GM21576 (cell line): ENCODE measurements around the gene UGT1A7.

ENCODE experiments used
- ATAC-seq: cut with Tn5 transposase; IDR thresholded peaks from one replicate; pipeline ENCODE4 v1.9.1; 2021; ENCODE audit warnings: mild to moderate bottlenecking, moderate library complexity; ENCODE audit not compliant: unreplicated experiment

Gene UGT1A7

DNA sequence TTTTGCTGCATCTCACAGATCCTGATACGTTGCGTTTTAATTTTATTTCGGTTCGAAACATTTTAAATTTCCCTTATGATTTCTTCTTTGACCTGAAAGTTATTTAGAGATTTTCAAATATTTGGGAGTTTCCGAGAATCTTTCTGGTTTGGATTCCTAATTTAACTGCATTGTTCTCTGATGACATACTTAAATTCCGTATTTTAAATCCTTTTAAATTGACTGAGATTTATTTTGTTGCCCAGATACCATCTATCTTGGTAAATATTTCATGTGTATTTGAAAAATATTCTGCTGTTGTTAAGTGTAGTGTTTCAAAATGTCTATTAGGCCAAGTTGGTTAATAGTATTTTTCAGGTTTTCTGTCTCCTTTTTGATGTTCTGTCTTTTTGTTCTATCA, 134.2 kb downstream of the UGT1A7 start:
- no peak for ATAC-seq

DNA sequence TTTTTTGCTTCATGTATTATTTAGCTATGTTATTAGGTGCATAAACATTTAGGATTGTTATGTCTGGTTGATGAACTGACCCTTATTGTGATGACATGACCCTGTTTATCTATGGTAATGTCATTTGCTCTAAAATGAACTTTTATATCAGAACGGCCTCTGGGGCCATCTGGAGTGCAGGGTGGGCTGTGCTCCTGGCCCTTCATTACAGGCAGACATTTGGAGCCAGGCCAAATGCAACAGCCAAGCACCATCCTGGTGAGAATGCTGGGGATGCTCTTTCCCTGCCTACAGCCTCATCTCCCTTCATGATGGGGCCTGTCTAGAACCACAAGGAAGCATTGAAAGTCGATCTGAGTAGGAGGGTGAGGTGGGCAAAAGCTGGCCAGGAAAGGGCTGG, 134.6 kb downstream of the UGT1A7 start:
- ATAC-seq, result no peak

DNA sequence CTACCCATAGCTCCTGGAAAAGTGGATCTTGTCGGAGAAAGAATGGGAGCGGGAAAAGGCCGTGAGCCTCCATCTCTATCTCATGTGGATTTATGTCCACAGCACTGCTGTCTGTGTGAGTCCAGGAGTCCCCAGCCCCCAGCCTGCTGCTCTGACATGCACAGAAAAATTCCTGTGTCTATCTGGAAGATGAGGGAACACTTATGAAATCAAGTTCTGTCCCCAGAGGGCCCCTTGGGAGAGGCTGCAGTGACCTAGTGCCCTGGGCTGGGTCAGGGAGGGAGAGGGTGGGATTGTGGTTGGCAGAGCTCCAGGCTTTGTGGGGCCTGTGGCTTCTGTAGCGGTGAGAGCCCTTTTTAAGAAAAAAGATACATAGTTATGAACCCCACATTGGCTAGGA, 135.1 kb downstream of the UGT1A7 start:
- ATAC-seq, result no peak

DNA sequence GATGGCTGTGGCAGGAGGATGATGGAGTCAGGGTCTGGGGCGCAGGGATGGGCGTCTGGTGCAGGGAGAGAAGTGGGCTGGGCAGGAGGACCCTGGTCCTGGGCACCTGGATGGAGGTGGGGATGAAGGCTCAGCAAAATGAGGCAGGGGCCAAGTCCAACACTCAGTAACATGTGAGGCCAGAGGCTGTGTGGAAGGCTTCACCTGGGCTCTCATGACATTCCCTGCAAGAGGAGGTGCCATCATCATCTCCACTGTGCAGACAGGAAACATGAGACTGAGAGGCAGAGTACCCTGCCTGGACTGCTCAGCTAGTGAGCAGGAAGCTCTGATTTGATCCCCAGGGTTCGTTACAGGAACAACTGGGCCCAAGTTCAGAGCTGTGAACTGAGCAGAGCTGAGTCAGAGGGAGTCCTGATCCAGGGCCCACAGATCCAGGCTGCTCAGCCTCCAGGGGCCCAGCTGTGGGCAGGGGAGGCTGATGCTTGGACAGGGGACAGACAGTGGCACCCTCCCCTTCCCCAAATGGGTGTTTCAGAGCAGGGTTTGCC, 135.7 kb downstream of the UGT1A7 start:
- no peak for ATAC-seq

DNA sequence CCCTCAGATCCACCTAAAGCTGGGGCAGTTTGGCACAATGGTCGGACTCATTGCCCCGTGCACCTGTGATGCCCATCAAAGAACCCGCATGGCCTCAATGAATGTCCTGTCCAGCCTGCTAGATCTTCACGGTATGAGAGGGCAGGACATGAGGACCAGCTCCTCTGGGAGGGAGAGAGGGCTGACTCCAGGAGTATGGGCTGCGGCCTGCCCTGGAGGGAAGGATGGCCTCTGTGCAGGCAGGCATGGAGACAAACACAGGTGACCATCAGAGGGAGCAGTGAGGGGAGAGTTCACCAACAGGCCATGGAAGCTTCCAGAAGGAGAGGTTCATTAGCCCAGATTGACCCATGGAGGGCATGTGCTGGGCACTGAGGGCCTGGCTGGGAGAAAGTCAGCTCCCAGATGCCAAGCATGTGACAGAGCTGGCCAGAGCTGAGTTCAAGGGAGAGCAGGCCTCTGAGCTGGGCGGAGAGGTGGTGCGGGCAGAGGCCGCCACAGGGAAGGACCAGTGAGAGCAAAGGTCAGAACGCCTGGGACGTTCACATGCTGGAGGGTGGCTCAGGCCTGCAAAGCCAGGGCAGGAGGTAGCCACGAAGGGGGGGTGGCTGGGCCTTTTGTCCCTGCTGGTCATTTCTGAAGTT, 136.4 kb downstream of the UGT1A7 start:
- no peak for ATAC-seq

DNA sequence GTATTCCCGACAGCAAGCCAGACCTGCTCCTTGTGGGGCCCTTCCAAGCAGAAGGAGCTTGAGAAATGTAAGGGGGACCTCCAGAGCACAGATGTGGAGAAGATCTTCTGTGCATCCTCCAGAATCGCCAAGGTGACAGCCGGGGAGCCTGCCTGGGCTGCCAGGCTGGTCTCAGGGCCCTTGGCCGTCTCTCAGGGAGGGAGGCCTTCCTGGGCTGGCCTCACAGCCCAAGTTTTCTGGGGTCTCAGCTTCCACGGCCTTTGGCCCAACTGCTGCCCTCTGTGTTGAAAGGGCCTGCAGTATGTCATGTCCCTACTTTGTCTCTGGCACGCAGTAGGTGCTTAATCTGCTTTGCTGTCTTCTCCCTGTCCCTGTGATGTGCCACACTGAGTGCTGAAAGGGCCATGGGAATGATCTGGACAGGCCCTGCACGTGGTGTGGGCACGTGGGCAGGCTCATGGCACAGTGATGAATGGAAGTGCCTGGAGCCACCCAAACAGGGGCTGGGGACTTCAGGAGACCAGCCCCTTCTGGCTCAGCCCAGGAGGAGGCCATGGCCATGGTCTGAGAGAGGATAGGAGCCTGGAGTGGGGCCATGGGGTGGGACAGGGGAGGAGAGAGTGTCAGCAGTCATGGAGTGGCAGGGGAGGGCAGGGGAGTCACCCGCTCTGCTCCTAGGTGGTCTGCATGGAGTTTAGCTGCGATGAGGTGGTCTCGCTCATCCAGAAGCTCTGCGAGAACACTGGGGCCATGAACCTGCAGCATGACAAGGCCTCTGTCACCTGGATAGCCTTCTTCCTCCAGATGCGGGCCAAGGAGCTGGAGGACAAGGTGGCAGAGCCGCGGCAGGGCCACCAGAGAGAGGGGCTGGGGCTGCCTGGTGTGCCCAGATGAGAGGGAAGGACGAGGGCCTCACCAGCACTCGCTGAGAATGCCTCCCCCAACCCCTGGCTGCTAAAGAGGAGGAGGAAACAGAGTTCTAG, 137.2 kb downstream of the UGT1A7 start:
- no peak for ATAC-seq

DNA sequence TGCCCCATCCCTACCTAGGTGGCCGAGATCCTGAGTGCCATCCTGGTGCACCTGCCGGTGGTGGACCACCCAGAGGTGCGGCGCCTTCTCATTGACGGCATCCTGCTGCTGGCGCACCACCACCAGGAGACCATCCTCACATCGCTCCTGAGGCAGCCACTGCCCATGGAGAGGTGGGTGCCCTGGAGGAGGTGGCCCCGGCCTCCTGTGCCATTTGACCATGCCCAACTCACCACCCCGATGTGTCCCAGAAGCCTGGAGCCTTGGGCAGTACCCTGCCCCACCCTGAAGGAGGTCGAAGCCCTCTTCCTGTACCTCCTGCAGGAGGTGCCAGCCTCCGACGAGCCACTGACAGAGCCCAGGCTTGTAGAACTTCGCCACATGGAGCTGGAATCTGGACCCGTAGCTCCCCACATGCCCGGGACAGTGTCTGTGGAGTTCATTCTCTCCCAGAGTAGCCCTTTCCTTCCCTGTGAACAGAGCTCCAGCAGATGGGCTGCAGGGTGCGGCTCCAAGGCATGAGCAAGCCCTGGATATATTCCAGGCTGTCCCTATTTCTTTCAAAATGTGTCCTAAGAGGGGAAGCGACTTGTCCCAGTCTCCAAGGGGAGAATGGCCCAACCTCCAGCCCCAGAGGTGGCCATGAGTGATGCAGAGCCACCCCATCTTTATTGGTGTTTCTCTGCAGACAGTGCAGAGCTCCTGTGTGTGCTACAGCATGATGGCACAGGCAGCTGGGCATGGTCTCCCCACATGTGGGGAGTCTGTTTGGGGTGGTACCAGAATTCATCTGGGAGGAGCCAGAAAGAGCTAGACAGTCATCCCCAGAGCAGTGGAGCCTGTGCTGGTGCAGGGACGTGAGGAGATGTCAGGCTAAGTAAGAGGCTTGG, 138.4 kb downstream of the UGT1A7 start:
- no peak for ATAC-seq

DNA sequence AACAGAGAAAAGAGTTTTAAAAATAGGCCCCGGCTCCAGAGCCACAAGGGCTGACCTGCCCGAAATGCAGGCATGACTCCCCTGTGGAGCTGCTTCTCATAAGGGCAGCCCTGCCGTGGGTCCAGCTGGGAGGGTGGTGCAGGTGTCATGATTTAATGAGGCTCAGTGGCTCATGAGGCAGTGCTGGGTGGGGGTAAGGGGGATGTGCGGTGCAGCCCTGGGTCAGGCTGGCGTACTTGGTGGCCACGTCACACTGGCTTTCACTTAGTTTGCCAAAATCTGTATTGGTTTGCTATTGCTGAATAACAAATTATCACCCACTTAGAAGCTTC, 139.0 kb downstream of the UGT1A7 start:
- ATAC-seq, result no peak

DNA sequence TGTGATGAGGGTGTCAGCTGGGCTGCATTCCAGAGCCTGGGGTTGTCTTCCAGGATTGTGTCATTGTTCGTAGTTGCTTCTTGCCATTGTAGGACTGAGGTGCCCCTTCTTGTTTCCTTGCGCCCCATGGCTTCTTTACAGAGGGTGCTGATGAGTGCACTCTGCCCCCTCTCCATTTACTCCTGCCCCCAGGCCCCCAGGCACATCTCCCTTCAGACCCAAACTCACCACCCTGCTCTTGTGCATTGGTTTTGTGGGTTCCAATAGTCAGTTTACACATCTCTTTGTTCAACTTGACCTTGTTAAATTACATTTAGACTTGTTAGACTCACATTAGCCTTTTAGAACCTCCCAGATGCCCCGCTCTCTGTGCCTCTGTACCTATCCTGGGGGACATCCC, 139.5 kb downstream of the UGT1A7 start:
- ATAC-seq, result no peak

DNA sequence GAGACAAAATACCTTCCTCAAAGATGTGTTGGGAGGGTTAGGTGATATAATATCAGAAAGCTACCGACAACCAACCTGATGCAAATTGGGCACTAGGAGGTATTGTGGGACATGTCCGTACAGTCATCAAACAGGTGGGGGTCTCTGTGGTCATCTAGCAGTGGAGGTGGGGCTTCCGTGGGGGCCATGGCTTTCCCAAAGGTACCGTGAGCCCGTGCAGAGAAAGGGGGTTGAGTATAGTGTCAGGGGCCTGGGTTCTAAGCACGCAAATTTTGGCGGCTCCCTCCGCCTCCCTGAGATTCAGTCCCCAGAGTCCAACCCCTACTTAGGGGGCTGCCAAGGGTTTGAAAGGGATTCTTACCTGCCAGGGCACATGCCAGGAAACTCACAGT, 140.0 kb downstream of the UGT1A7 start:
- ATAC-seq, result no peak

DNA sequence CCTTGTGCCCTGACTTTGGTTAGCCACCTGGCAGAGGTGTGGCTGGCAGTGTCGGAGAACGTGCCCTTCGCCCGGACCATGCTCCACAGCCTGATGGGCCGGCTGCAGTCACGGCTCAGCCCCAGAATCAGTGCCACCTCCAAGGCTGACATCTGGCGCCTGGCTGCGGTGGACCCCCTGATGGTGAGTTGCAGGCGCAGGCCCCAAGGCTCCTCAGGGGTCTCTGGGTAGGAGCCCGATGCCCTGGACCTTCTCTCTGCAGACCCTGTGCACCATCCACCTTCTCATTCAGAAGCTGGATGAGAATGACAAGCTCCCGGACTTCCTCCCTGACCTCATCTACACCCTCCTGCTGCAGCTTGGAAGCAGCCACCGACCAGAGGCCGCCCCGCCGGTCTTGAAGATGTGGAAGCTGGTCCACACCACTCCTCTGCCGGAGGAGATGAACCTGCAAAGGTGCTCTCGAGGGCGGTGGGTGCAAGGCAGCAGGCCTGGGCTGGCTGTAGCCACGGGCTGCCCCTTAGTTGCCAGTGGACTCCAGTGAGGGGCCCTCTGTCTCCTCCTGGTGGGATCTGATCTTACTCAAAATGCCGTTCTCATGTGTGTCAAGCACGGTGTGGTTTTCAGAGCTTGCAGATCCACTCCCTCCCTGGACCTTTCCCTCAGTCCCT, 140.5 kb downstream of the UGT1A7 start:
- ATAC-seq, result no peak
